ENCODE data around the gene PCGF1.
"Not testable (repeated sequence)": the region's sequence is repeated elsewhere in the genome, so short reads cannot be mapped to it uniquely, and the experiment has no call there.

The PCGF1 gene

GRCh38 chr2:74471332-74472065, 36.0 kb downstream of the PCGF1 start:
- DNase-seq = peak; percentile 48

GRCh38 chr2:74470742-74471141, 36.8 kb downstream of the PCGF1 start:
- DNase-seq = not testable (repeated sequence)

- DNase-seq = peak; percentile 54
These were observed 43.1 kb downstream of the PCGF1 start for GRCh38 chr2:74464406-74464805.

- no peak for DNase-seq
These were observed 44.7 kb downstream of the PCGF1 start for GRCh38 chr2:74462786-74463105.

GRCh38 chr2:74462054-74462785, 45.3 kb downstream of the PCGF1 start:
- DNase-seq = no peak

- DNase-seq = peak; percentile 29
These were observed 46.1 kb downstream of the PCGF1 start for GRCh38 chr2:74461187-74462053.

- not testable (repeated sequence) for DNase-seq
These were observed 47.3 kb downstream of the PCGF1 start for GRCh38 chr2:74460187-74460586.

- DNase-seq = not testable (repeated sequence)
These were observed 47.9 kb downstream of the PCGF1 start for GRCh38 chr2:74459503-74460118.

- peak; percentile 51 for DNase-seq
These were observed 48.5 kb downstream of the PCGF1 start for GRCh38 chr2:74458938-74459363.

- DNase-seq = peak; percentile 100
These were observed 49.2 kb downstream of the PCGF1 start, which contains the start of gene WBP1 for GRCh38 chr2:74458132-74458937. WBP1 (plus strand) TSS chr2:74458438; CDS start chr2:74458603, 165 bp downstream.

GRCh38 chr2:74457549-74458131, 49.9 kb downstream of the PCGF1 start:
- peak; percentile 91 for DNase-seq

- no peak for DNase-seq
These were observed 50.4 kb downstream of the PCGF1 start for GRCh38 chr2:74457129-74457548.
